PC-3 (cell line): ENCODE results near the gene SPOP. TPM values are rescaled to one million over a fixed set of nuclear protein-coding genes. Genes with fewer than 3 reads are reported as not detected.

Source experiments
- ATAC-seq: fragments of 200-7000 bp; cut with Tn5 transposase; 2 replicates; pipeline ENCODE4 v1.9.1; 2020; ENCODE audit warnings: mild to moderate bottlenecking, moderate library complexity
- BruUV-seq: library from RNA; stranded (reverse); fragments of 400-500 nt; replicated peaks from 2 replicates; lab custom pipeline; 2021; lab: Mats Ljungman, UMichigan
- CTCF ChIA-PET: fragments of 300-600 bp; sonication (Branson Sonifier 250); formaldehyde crosslinking; loops from one replicate; lab custom pipeline; 2022; ENCODE audit warnings: antibody characterized with exemption; lab: Charles Lee
- POLR2A ChIA-PET: fragments of 300-600 bp; sonication (Branson Sonifier 250); formaldehyde crosslinking; loops from one replicate; lab custom pipeline; 2022; ENCODE audit warnings: antibody characterized with exemption; ENCODE audit not compliant: unreplicated experiment; lab: Charles Lee
- DNase-seq: peaks from one replicate; pipeline ENCODE4 v3.0.0-alpha.2; 2015
- H2AFZ ChIP-seq: fragments of 300-600 bp; sonication (generic); 2 replicates; pipeline ENCODE4 v1.6.0; 2016; ENCODE audit warnings: antibody characterized with exemption, low read length
- H3F3A ChIP-seq: fragments of 300-600 bp; sonication (generic); one replicate; pipeline ENCODE4 v1.6.0; 2017; ENCODE audit warnings: antibody characterized with exemption, low read length, control low read depth, mild to moderate bottlenecking; ENCODE audit not compliant: unreplicated experiment
- H3K27ac ChIP-seq: fragments of 300-600 bp; sonication (generic); 2 replicates; pipeline ENCODE4 v1.5.1; 2016; ENCODE audit warnings: mild to moderate bottlenecking, low read length
- H3K27me3 ChIP-seq: fragments of 300-600 bp; sonication (generic); 2 replicates; pipeline ENCODE4 v1.6.1; 2016; ENCODE audit warnings: low read length, mixed read lengths
- H3K36me3 ChIP-seq: fragments of 300-600 bp; sonication (generic); 2 replicates; pipeline ENCODE4 v1.6.1; 2016; ENCODE audit warnings: low read depth, mixed run types, low read length, mixed read lengths
- H3K4me1 ChIP-seq: fragments of 300-600 bp; sonication (generic); 2 replicates; pipeline ENCODE4 v1.5.1; 2016; ENCODE audit warnings: low read length; ENCODE audit not compliant: insufficient read depth
- H3K4me2 ChIP-seq: fragments of 300-600 bp; sonication (generic); 2 replicates; pipeline ENCODE4 v1.6.0; 2016; ENCODE audit warnings: low read length
- H3K4me3 ChIP-seq: fragments of 300-600 bp; sonication (generic); 2 replicates; pipeline ENCODE4 v1.5.1; 2016; ENCODE audit warnings: mild to moderate bottlenecking, low read length, mixed read lengths
- H3K79me2 ChIP-seq: fragments of 300-600 bp; sonication (generic); 2 replicates; pipeline ENCODE4 v1.6.1; 2017; ENCODE audit warnings: low read length, mixed read lengths
- H3K9ac ChIP-seq: fragments of 300-600 bp; sonication (generic); 2 replicates; pipeline ENCODE4 v1.6.0; 2016; ENCODE audit warnings: mild to moderate bottlenecking, low read length
- H3K9me2 ChIP-seq: fragments of 300-600 bp; sonication (generic); replicated peaks from 2 replicates; pipeline ENCODE4 v1.6.1; 2016; ENCODE audit warnings: mixed run types, low read length, mixed read lengths
- H3K9me3 ChIP-seq: fragments of 300-600 bp; sonication (generic); 2 replicates; pipeline ENCODE4 v1.6.1; 2016; ENCODE audit warnings: low read length, mixed read lengths
- H4K20me1 ChIP-seq: fragments of 300-600 bp; sonication (generic); 2 replicates; pipeline ENCODE4 v1.6.1; 2016; ENCODE audit warnings: low read length, mixed read lengths
- CTCF ChIP-seq: fragments of 300-600 bp; sonication (generic); conservative IDR thresholded peaks from 2 replicates; pipeline ENCODE4 v1.5.1; 2017; ENCODE audit warnings: antibody characterized with exemption, low read depth, mild to moderate bottlenecking, low read length
- EZH2 ChIP-seq: fragments of 300-600 bp; sonication (generic); IDR thresholded peaks from one replicate; pipeline ENCODE4 v1.6.1; 2017; ENCODE audit warnings: antibody characterized with exemption, mild to moderate bottlenecking, low read length; ENCODE audit not compliant: unreplicated experiment
- EZH2phosphoT487 ChIP-seq: fragments of 300-600 bp; sonication (generic); IDR thresholded peaks from 2 replicates; pipeline ENCODE4 v1.6.1; 2018; ENCODE audit warnings: mild to moderate bottlenecking, antibody characterized with exemption, low read length, borderline replicate concordance
- intact Hi-C: fragments of 100-400 bp; cut with micrococcal nuclease; formaldehyde crosslinking; loops from 2 replicates; pipeline ENCODE4 v1.9.0; 2023
- total RNA-seq: library from RNA; depleted of rRNA; stranded (reverse); fragments of >200 nt; gene quantifications from 2 replicates; pipeline ENCODE4 v1.2.3, GENCODE V29; 2014

SPOP gene
- total RNA-seq, 1 experiment from 2014 or later, result 54.7 TPM

GRCh38 chr17:49573510-49574322 lies 104.2 kb downstream of the SPOP start:
- ChIA-PET POLR2A (no interaction called here), CTCF (no interaction called here)
- ATAC-seq (no peak), DNase-seq (no peak)
- Histone ChIP-seq H4K20me1 (no peaks in the 10 kb centered on the region), H3K36me3 (no peaks in the 10 kb centered on the region), H3K27me3 (peaks cover 16% of the 10 kb centered on the region), H3K9me2 (no peaks in the 10 kb centered on the region), H3K4me3 (no peak overlapping the region), H2AFZ (no peak overlapping the region), H3K4me1 (peaks cover 6% of the 10 kb centered on the region), H3K27ac (no peak overlapping the region), H3K4me2 (no peak overlapping the region), H3K9me3 (no peaks in the 10 kb centered on the region), H3F3A (no peaks in the 10 kb centered on the region), H3K79me2 (no peaks in the 10 kb centered on the region), H3K9ac (no peak overlapping the region)
- TF ChIP-seq EZH2phosphoT487 (no peak), CTCF (no peak), EZH2 (no peak)
- intact Hi-C loops, result loop anchor here (5.0 kb wide), 1 partner anchor 64 kb away; no protein-coding TSS in a partner anchor
- no TSS peak for BruUV-seq

- no peak overlapping the region for H3K27ac ChIP-seq
- TF ChIP-seq EZH2 (no peak), CTCF (no peak), EZH2phosphoT487 (no peak)
- no peaks in the 10 kb centered on the region for H3K9me3 ChIP-seq
- ATAC-seq, result no peak
- no peaks in the 10 kb centered on the region for H3K9me2 ChIP-seq
- H3K79me2 ChIP-seq, result no peaks in the 10 kb centered on the region
- BruUV-seq, result no TSS peak
- peaks cover 16% of the 10 kb centered on the region for H3K27me3 ChIP-seq
- H3K4me1 ChIP-seq, result peaks cover 6% of the 10 kb centered on the region
- POLR2A ChIA-PET, result interaction anchor here (0.6 kb wide), 1 partner anchor 10 kb away, joined by 5 read pairs; no protein-coding TSS in a partner anchor
- H4K20me1 ChIP-seq, result no peaks in the 10 kb centered on the region
- DNase-seq, result no peak
- no peaks in the 10 kb centered on the region for H3K36me3 ChIP-seq
- H3F3A ChIP-seq, result no peaks in the 10 kb centered on the region
- no peak overlapping the region for H3K9ac ChIP-seq
- H3K4me2 ChIP-seq, result no peak overlapping the region
- CTCF ChIA-PET, result interaction anchor here (1.0 kb wide), 1 partner anchor 17 kb away, joined by 3 read pairs; no protein-coding TSS in a partner anchor
- H2AFZ ChIP-seq, result no peak overlapping the region
- no peak overlapping the region for H3K4me3 ChIP-seq
- intact Hi-C loops, result loop anchor here (5.0 kb wide), 1 partner anchor 64 kb away; no protein-coding TSS in a partner anchor
Measured at GRCh38 chr17:49572806-49573420, 105.0 kb downstream of the SPOP start.
